ENCODE measurements around the gene PIAS2. TPM values are rescaled to one million over a fixed set of nuclear protein-coding genes. Genes with fewer than 3 reads are reported as not detected.

Gene PIAS2
- total and polyA plus RNA-seq, 2 experiments from 2014 or later, result 30.3 to 54.2 TPM

GRCh38 chr18:46958209-46958608 is 40.9 kb upstream of the PIAS2 start:
- Mint-ChIP-seq H3K27me3 (ENCODE audit: insufficient read depth, low read depth, poor library complexity) (peaks cover 5% of the 10 kb centered on the region), H3K9me3 (peaks cover 5% of the 10 kb centered on the region; the same call in 1 of the 3 replicates), H3K36me3 (ENCODE audit: low read depth) (peaks cover 12% of the 10 kb centered on the region), H3K4me3 (no peak overlapping the region), H3K4me1 (no peaks in the 10 kb centered on the region; the same call in 1 of the 3 replicates), H3K27ac (no peak overlapping the region)
- Histone ChIP-seq H3K9me2 (ENCODE audit: insufficient read depth) (no peaks in the 10 kb centered on the region), H3K79me2 (replicated peaks; ENCODE audit: insufficient read depth) (no peaks in the 10 kb centered on the region), H3K4me3 (no peak overlapping the region), H2AFZ (no peak overlapping the region), H3K4me2 (no peak overlapping the region), H3K36me3 (ENCODE audit: insufficient read depth) (no peaks in the 10 kb centered on the region), H3K27ac (ENCODE audit: low read depth) (no peak overlapping the region), H3F3A (replicated peaks; ENCODE audit: low read depth) (no peaks in the 10 kb centered on the region), H4K20me1 (replicated peaks; ENCODE audit: insufficient read depth) (no peaks in the 10 kb centered on the region; the same call in 1 of the 2 replicates), H3K4me1 (ENCODE audit: insufficient read depth) (no peaks in the 10 kb centered on the region), H3K27me3 (ENCODE audit: insufficient read depth) (no peaks in the 10 kb centered on the region)
- DNase-seq (ENCODE audit: low spot score) (no peak), ATAC-seq (no peak)
- TF ChIP-seq CREB1 (CRISPR knock-in tag; IDR thresholded peaks at IDR 0.05; ENCODE audit: low read depth), result no peak
- no peak for TF ChIP-seq CTCF (conservative IDR thresholded peaks at IDR 0.05; ENCODE audit: low read depth in 2 of 2)
- no peak for TF ChIP-seq NANOG (IDR thresholded peaks at IDR 0.05; ENCODE audit: borderline replicate concordance)
- no peak for TF ChIP-seq POLR2AphosphoS5 (IDR thresholded peaks at IDR 0.05; ENCODE audit: low read depth)
- TF ChIP-seq REST (IDR thresholded peaks at IDR 0.05; ENCODE audit: unreplicated experiment), result no peak
- no peak for TF ChIP-seq ETS1 (IDR thresholded peaks at IDR 0.05)
- no peak for TF ChIP-seq STAT1 (IDR thresholded peaks at IDR 0.05; ENCODE audit: unreplicated experiment)
- TF ChIP-seq EZH2phosphoT487 (IDR thresholded peaks at IDR 0.05; ENCODE audit: unreplicated experiment), result no peak
- TF ChIP-seq EZH2 (IDR thresholded peaks at IDR 0.05; ENCODE audit: low read depth, unreplicated experiment), result no peak
- no peak for TF ChIP-seq ZNF114 (CRISPR knock-in tag; IDR thresholded peaks at IDR 0.05)
- TF ChIP-seq JUNB (IDR thresholded peaks at IDR 0.05; ENCODE audit: unreplicated experiment), result no peak
- no peak for TF ChIP-seq ZNF331 (CRISPR knock-in tag; IDR thresholded peaks at IDR 0.05; ENCODE audit: low read depth)
